ENCODE data around the gene PDE4C.

Gene PDE4C

DNA sequence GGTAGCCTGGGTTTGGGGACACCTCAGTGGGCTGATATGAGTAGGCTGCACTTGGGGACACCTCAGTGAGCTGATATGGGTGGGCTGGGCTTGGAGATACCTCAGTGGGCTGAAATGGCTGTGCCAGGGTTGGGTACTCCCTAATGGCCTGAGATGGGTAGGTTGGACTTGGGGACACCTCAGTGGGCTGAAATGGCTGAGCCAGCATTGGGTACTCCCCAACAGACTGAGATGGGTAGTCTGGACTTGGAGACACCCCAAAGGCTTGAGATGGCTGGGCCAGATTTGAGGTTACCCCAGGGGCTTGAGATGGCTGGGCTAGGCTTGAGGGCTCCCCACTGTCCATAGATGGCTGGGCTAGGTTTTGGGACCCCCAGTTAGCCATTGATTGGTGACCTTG is 35.9 kb upstream of the PDE4C start:
- H3K4me1 Mint-ChIP-seq, result no peaks in the 10 kb centered on the region
- no peaks in the 10 kb centered on the region for H3K9me3 Mint-ChIP-seq
- H3K36me3 Mint-ChIP-seq, result no peaks in the 10 kb centered on the region
- no peaks in the 10 kb centered on the region for H3K27me3 Mint-ChIP-seq
- H3K4me3 Mint-ChIP-seq, result no peak overlapping the region
- no peak overlapping the region for H3K27ac Mint-ChIP-seq

DNA sequence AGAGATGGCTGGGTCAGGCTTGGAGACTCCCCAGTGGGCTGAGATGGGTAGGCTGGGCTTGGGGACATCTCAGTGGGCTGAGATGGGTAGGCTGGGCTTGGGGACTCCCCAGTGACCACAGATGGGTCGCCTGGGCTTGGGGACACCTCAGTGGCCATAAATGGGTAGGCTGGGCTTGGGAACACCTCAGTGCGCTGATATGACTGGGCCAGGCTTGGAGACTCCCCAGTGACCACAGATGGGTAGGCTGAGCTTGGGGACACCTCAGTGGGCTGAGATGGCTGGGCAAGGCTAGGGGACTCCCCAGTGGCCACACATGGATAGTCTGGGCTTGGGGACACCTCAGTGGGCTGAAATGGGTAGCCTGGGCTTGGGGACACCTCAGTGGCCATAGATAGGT is 35.2 kb upstream of the PDE4C start:
- no peaks in the 10 kb centered on the region for H3K9me3 Mint-ChIP-seq
- no peaks in the 10 kb centered on the region for H3K27me3 Mint-ChIP-seq
- no peak overlapping the region for H3K4me3 Mint-ChIP-seq
- H3K36me3 Mint-ChIP-seq, result no peaks in the 10 kb centered on the region
- no peaks in the 10 kb centered on the region for H3K4me1 Mint-ChIP-seq
- no peak overlapping the region for H3K27ac Mint-ChIP-seq

DNA sequence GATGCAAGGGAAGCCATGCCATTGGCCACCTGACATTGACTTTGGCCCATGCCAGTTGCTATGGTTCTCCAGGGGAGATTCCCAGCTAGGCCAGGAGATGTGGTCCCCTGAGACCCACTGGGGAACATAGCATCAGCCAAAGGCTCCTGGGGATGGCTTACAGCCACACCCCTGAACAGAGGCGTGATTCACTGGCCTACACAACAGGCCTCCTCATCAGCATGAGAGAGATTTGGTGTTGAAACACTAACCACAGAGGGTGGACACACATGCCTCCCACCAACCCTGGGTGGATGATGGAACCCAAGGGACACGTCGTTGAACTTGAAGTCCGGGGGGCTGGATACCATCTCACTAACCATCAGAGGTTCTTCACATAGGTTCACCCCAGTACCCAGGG is 33.7 kb upstream of the PDE4C start:
- Mint-ChIP-seq H3K27me3 (peaks cover 2% of the 10 kb centered on the region), H3K9me3 (no peaks in the 10 kb centered on the region), H3K4me1 (no peaks in the 10 kb centered on the region)

DNA sequence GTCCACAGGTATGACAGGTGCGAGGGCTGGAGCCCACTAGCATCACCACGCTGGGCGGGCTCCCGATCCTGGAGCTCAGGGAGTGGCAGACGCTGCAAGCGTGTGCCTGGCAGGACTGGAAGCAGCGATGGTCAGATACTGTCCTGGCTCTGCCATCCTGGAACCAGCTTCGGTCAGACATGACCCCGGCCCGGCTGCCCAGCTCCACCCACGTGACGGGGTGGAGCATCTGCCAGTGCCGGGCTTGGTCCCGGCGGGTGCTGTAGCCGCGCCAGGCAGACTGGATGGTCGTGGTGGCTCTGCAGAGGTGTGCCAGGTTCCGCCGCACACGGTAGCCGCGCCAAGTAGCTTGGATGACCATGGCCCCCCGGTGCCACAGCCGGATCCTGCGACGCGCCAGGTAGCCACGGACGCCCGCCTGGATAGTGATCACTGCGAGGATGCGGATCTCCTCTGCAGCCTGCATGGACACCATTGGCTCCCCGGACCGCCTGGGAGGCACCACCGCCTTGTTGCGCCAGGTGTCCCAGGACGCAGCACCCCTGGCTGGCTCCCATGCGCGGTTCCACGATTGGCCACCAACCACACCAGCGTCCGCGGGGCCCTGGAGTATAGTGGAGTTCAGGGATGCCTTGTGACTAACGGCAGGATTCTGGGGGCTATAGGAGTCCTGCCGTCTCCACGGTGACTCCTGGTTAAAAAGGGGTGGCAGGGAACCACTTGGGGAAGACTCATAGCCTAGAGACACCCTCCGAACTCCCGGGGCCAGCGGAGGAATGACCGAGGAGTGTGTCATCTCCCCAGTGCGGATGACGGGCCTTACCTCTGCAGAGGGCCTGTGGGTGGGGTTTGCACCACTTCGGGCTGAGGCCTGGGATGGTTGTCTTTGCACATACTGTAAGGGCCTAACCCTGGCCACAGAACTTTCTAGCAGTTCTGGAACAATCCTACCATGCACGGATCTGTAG is 31.5 kb upstream of the PDE4C start:
- H3K36me3 Mint-ChIP-seq, result no peaks in the 10 kb centered on the region
- no peaks in the 10 kb centered on the region for H3K4me1 Mint-ChIP-seq
- no peak overlapping the region for H3K4me3 Mint-ChIP-seq
- H3K9me3 Mint-ChIP-seq, result no peaks in the 10 kb centered on the region
- peaks cover 11% of the 10 kb centered on the region for H3K27me3 Mint-ChIP-seq
- no peak overlapping the region for H3K27ac Mint-ChIP-seq

More for the DNA sequence above, 33.7 kb upstream of the PDE4C start:
- H3K4me3 Mint-ChIP-seq, result no peak overlapping the region
- no peak overlapping the region for H3K27ac Mint-ChIP-seq
- no peaks in the 10 kb centered on the region for H3K36me3 Mint-ChIP-seq

DNA sequence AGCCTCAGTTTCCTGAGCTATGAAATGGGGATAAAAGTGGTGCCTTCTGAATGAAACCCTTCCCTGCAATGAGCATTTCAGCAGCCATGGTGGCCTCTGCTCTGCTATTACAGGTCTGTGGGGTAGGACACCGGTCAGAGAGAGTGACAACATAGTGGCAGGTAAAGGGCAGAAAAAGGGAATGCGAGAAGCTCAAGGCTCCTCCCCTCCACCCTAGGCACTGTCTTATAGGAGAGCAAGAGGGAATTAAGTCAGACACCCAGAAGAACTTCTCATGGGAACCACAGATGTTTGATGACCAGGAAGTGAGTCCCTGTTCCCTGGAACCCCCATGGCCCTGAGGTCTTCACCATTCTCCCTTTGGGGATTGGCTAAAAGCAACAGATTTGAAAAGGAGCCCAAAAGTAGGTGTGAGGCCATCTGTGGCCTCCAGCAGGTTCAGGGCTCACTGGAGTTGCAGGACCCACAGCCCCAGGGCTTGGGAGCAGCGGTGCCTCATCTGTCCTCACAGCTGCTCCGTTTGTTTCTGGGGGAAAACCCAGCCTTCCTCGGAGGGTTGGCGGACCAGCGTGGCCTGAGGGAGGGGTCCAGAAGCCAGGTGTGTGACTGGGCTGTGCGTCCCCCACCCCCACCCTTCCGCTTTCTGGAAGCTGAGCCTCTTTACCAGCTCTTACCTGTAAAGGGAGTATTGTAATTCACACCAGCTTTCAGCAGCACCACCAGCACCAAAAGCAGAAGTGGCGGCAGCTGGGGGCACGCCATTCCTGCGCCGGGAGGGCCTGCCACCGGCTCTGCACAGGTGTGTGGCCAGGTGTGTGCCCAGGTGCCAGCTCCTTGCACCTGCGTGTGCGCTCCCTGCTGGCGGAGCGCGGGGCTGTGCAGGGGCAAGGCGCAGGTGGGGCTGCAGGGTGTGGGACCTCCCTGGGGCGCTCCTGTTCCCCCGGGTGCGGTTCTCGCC is 28.6 kb upstream of the PDE4C start:
- Mint-ChIP-seq H3K4me1 (peaks cover 3% of the 10 kb centered on the region), H3K36me3 (no peaks in the 10 kb centered on the region), H3K9me3 (no peaks in the 10 kb centered on the region), H3K4me3 (no peak overlapping the region), H3K27ac (no peak overlapping the region), H3K27me3 (peaks cover 14% of the 10 kb centered on the region)

DNA sequence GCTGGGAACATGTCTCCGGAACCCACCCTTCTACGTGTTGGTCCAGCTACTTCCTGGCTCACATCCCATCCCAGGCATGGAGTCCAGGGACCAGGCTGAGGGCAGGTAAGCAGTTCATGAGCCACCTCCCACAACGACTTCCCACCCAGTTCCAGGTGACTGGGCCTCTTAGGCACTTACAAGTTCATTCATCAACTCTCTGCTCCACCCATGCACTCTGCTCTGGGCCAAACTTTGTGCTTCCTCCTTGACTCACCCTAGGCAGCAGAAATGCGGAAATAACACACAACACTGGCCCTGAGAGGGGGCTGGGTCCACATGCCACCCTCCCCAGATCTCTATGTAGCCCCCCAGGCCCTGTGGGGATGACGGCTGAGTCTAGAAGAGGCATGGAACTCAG is 27.5 kb upstream of the PDE4C start:
- no peaks in the 10 kb centered on the region for H3K9me3 Mint-ChIP-seq
- no peak overlapping the region for H3K4me3 Mint-ChIP-seq
- peaks cover 3% of the 10 kb centered on the region for H3K4me1 Mint-ChIP-seq
- no peak overlapping the region for H3K27ac Mint-ChIP-seq
- no peaks in the 10 kb centered on the region for H3K36me3 Mint-ChIP-seq
- H3K27me3 Mint-ChIP-seq, result peaks cover 14% of the 10 kb centered on the region

DNA sequence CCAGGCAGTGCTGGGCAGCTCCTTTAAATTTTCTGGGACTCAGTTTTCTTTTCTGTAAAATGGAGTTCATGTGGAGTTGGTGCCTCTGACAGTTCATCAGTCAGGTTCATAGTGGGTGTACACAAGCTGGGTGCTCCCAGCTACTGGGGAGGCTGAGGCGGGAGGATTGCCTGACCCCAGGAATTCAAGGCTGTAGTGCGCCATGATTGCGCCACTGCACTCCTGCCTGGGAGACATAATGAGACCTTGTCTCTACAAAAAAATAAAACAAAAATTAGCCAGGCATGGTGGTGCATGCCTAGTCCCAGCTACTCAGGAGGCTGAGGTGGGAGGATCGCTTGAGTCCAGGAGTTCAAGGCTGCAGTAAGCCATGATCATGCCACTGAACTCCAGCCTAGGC is 26.9 kb upstream of the PDE4C start:
- H3K9me3 Mint-ChIP-seq, result no peaks in the 10 kb centered on the region
- no peak overlapping the region for H3K27ac Mint-ChIP-seq
- H3K4me1 Mint-ChIP-seq, result peaks cover 3% of the 10 kb centered on the region
- H3K4me3 Mint-ChIP-seq, result no peak overlapping the region
- H3K36me3 Mint-ChIP-seq, result no peaks in the 10 kb centered on the region
- H3K27me3 Mint-ChIP-seq, result peaks cover 14% of the 10 kb centered on the region

DNA sequence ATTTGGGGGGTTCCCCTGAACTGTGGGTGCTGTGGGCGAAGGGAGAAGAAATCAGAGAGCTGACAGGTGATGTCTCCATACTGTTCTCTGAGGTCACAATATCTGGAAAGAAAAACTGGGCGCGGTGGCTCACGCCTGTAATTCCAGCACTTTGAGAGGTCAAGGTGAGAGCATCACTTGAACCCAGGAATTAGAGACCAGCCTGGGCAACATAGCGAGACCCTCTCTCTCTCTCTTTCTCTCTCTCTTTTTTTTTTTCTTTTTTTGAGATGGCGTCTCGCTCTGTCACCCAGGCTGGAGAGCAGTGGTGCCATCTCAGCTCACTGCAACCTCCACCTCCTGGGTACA is 26.1 kb upstream of the PDE4C start:
- no peak overlapping the region for H3K4me3 Mint-ChIP-seq
- peaks cover 14% of the 10 kb centered on the region for H3K27me3 Mint-ChIP-seq
- peaks cover 3% of the 10 kb centered on the region for H3K4me1 Mint-ChIP-seq
- H3K27ac Mint-ChIP-seq, result no peak overlapping the region
- no peaks in the 10 kb centered on the region for H3K9me3 Mint-ChIP-seq
- no peaks in the 10 kb centered on the region for H3K36me3 Mint-ChIP-seq

DNA sequence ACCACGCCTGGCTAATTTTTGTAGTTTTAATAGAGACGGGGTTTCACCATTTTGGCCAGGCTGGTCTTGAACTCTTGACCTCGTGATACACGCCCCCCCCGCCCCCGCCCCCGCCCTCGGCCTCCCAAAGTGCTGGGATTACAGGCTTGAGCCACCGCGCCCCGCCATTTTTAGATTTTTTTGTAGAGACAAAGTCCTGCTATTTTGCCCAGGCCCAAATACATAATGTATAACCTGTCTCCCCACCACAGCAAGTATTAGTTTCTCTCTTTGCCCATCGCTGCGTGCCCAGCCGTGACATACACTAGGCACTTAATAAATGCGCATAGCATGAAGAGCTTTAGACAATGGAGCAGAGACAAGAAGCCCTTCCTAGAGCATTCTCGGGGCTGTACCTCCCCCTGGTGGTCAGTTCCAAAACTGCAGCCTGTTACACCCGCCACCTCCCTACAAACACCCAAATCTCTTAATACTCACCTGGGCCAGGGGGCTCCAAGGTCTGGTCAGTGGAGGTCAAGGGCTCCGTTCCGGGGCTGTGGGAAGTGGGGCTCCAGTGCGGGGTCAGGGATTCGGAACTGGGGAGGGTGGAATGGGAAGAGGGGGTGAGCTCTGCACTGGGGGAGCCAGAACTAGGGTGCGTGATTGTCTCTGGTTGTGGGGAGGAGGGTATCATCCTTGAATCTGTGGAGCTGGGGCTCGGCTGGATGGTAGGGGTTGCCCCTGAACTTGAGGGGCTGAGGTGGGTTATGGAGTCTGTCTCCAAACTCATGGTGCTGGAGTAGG is 25.5 kb upstream of the PDE4C start:
- no peaks in the 10 kb centered on the region for H3K36me3 Mint-ChIP-seq
- H3K27me3 Mint-ChIP-seq, result peaks cover 14% of the 10 kb centered on the region
- no peak overlapping the region for H3K4me3 Mint-ChIP-seq
- peaks cover 3% of the 10 kb centered on the region for H3K4me1 Mint-ChIP-seq
- no peaks in the 10 kb centered on the region for H3K9me3 Mint-ChIP-seq
- H3K27ac Mint-ChIP-seq, result no peak overlapping the region

DNA sequence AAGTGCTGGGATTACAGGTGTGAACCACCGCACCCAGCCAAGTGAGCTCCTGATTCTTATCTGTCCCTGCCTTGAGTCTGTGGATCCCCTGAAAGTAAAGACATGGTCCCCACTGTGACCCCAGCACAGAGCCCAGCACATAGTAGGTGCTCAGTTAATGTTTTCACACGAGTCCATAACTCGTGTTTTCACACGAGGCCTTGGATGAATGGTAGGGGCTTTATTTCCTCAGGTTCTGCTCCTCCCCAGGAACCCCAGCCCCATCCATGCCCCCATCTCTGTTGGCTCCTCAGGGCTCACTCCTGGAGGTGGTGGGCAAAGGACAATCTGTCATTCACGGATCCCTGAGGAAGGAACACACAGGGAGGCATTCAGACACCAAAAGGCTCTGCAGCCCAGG is 23.6 kb upstream of the PDE4C start:
- H3K27ac Mint-ChIP-seq, result no peak overlapping the region
- no peaks in the 10 kb centered on the region for H3K9me3 Mint-ChIP-seq
- H3K27me3 Mint-ChIP-seq, result peaks cover 12% of the 10 kb centered on the region
- no peak overlapping the region for H3K4me3 Mint-ChIP-seq
- no peaks in the 10 kb centered on the region for H3K36me3 Mint-ChIP-seq
- peaks cover 3% of the 10 kb centered on the region for H3K4me1 Mint-ChIP-seq

DNA sequence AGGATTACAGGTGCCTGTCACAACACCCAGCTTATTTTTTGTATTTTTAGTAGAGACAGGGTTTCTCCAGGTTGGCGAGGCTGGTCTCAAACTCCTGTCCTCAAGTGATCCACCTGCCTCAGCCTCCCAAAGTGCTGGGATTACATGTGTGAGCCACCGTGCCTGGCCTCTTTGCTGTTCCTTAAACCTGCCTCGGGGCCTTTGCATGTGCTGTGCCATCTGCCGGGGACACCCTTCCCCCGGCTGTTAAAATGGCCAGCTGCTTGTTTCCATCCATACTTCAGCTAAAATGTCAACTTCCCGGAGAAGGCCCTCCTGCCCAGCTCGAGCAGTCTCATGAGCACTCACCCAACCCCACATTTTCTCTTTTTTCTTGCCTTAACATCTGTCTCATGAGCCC is 19.1 kb upstream of the PDE4C start:
- H3K27ac Mint-ChIP-seq, result no peak overlapping the region
- H3K4me3 Mint-ChIP-seq, result no peak overlapping the region
- no peaks in the 10 kb centered on the region for H3K27me3 Mint-ChIP-seq
- no peaks in the 10 kb centered on the region for H3K36me3 Mint-ChIP-seq
- no peaks in the 10 kb centered on the region for H3K4me1 Mint-ChIP-seq
- no peaks in the 10 kb centered on the region for H3K9me3 Mint-ChIP-seq

DNA sequence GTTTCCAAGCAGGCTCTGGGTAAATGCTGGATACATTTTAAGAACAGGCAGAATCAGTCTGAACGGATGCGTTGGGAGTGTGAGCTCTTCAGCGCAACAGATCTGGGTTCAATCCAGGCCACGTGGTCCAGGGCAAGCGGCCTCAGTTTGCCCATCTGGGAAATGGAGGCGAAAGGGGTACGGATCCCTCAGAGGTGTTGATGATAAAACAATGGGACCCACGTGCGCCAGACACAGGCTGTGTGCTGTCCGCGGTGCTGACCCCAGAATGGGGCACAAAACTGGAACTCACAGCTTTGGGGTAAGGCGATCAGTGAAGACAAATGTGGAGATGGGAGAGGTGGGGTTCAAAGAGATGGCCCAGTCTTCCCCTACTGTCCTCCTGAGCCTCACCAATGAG is 13.1 kb upstream of the PDE4C start:
- Mint-ChIP-seq H3K4me1 (no peaks in the 10 kb centered on the region), H3K4me3 (no peak overlapping the region)

DNA sequence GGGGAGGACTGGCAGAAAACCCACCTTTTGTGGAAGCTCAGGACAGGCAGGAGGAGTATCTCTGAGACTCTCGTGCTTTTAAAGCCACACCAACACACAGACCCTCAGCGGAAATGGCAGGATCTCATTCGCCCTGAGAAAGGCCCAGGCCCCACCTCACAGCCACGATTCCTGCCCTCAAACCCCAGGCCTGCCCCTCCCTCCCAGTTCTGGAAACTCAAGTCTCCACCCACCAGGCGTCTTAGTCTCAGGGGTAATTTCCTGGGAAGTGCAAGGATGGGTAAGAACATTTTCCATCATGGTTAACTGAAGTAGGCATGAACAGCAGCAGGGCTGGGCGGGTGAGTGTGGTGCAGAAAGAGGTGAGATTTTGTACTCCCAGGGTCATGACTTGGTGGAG is 8.0 kb upstream of the PDE4C start:
- Mint-ChIP-seq H3K4me3 (no peak overlapping the region), H3K9me3 (no peaks in the 10 kb centered on the region), H3K4me1 (no peaks in the 10 kb centered on the region), H3K36me3 (peaks cover 2% of the 10 kb centered on the region), H3K27me3 (peaks cover 45% of the 10 kb centered on the region), H3K27ac (no peak overlapping the region)

More for the DNA sequence above, 13.1 kb upstream of the PDE4C start:
- H3K27ac Mint-ChIP-seq, result peak overlapping the region; percentile 55
- no peaks in the 10 kb centered on the region for H3K9me3 Mint-ChIP-seq
- H3K36me3 Mint-ChIP-seq, result no peaks in the 10 kb centered on the region
- H3K27me3 Mint-ChIP-seq, result peaks cover 15% of the 10 kb centered on the region

DNA sequence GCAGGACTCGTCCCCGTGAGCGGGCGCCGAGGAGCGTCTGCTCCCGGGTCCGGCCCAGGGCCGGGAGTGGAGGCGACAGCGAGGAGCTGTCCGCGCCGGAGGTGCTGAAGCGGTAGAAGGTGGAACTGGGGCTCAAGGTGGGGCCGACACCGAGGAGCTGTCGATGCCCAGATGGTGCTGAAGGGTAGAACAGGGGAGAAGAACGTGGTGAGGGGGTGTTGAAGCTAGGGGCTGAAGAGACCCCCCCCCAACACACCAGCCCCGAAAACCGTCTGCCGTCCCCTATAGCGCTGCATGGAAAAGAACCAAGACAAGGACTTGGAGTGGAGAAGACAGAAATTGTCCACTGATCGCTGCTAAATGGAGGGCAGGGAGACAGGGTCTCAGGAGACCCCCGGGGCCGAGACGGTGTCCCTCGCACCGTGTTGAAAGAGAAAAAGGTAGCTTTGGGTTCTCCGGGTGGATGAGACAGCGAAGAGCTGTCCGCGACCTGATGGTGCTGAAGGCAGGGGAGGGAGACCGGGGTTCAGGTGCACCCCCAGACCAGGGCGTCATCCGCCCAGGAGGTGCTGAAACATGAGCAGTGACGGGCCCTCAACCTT is 7.1 kb upstream of the PDE4C start:
- Mint-ChIP-seq H3K36me3 (peaks cover 2% of the 10 kb centered on the region), H3K4me3 (no peak overlapping the region), H3K27ac (peak overlapping the region; percentile 68), H3K4me1 (no peaks in the 10 kb centered on the region), H3K27me3 (peaks cover 45% of the 10 kb centered on the region), H3K9me3 (no peaks in the 10 kb centered on the region)

Data from activated naive CD4-positive, alpha-beta T cell treated with anti-CD3 and anti-CD28 coated beads, Interleukin-2, amount 50 U/mL, for 24 hours (primary cell).